ENCODE results near the gene CASP4.

- TF ChIP-seq CTCF (IDR thresholded peaks at IDR 0.05), result no peak
- TF ChIP-seq POLR2A (IDR thresholded peaks at IDR 0.05), result no peak
Measured at GRCh38 chr11:104962852-104963251, 5.5 kb downstream of the CASP4 start.

Data from stomach (tissue), 4 donors.